ENCODE data around the gene KCNMB2. TPM values are rescaled to one million over a fixed set of nuclear protein-coding genes. Genes with fewer than 3 reads are reported as not detected.
A peak's percentile ranks its signal among the peaks of the same experiment; 100 is the strongest.

The KCNMB2 gene
- polyA plus RNA-seq, 1 donor (not counting 4 experiments of a cell fraction or from before 2014, with no cell fraction given): not detected

DNA sequence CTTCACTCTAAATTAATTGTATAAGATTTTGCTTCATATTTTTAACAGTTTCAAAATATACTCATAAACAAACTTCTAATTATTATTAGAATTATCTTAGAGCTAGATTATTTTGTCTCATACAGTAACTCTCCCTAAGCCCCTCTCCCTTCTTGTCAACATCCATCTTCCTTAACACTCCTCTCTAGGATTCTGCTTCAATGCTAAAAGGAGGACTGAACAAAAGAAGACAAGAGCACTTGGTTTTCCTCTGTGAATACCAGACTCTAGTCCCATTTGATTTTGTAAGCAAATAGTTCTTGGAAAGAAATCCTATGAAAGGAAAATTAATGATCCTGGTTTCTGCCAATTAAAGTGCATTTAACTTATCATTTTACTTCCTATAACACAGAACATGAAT is 91.8 kb downstream of the KCNMB2 start:
- Histone ChIP-seq H3K4me3 (ENCODE audit: control insufficient read depth in 2 of 3, extremely low read depth in 1 of 3, insufficient read depth in 2 of 3, low read depth in 1 of 3, low read length in 3 of 3) (no peak overlapping the region), H3K9me3 (ENCODE audit: control insufficient read depth, low read depth, low read length) (no peaks in the 10 kb centered on the region), H3K9me1 (ENCODE audit: control insufficient read depth, extremely low read depth, insufficient read depth, low read length) (no peaks in the 10 kb centered on the region), H3K79me2 (ENCODE audit: control insufficient read depth, insufficient read depth, low read length) (no peaks in the 10 kb centered on the region), H2AFZ (ENCODE audit: control insufficient read depth, low read length) (no peak overlapping the region), H3K4me1 (ENCODE audit: control insufficient read depth, extremely low read depth, insufficient read depth, low read length) (no peaks in the 10 kb centered on the region), H3K27ac (ENCODE audit: control insufficient read depth, insufficient read depth, low read length) (no peak overlapping the region), H3K27me3 (ENCODE audit: control insufficient read depth, extremely low read depth, insufficient read depth, low read length) (no peaks in the 10 kb centered on the region), H3K4me2 (ENCODE audit: control insufficient read depth, extremely low read depth, insufficient read depth, low read depth, low read length) (no peak overlapping the region), H4K20me1 (ENCODE audit: control insufficient read depth, extremely low read depth, insufficient read depth, low read length) (no peaks in the 10 kb centered on the region), H3K36me3 (ENCODE audit: control insufficient read depth in 2 of 2, extremely low read depth in 1 of 2, insufficient read depth in 2 of 2, low read length in 2 of 2) (no peaks in the 10 kb centered on the region), H3K9ac (ENCODE audit: control insufficient read depth, extremely low read depth, insufficient read depth, low read length) (no peak overlapping the region)
- dilution Hi-C loops (cut with MboI; ENCODE audit: extremely low pct_ligation_motif_present, low sequenced_read_pairs): no loop called here
- FAIRE-seq: no peak
- DNase-seq (ENCODE audit: low read depth, low spot score): no peak
- no peak for TF ChIP-seq EZH2 (IDR thresholded peaks at IDR 0.05; ENCODE audit: low read length)
- TF ChIP-seq CTCF (optimal IDR thresholded peaks at IDR 0.05 in 1 of 3, IDR thresholded peaks at IDR 0.05 in 1 of 3, conservative IDR thresholded peaks at IDR 0.05 in 1 of 3; ENCODE audit: extremely low read depth in 1 of 3, insufficient read depth in 2 of 3, low read length in 3 of 3): no peak

DNA sequence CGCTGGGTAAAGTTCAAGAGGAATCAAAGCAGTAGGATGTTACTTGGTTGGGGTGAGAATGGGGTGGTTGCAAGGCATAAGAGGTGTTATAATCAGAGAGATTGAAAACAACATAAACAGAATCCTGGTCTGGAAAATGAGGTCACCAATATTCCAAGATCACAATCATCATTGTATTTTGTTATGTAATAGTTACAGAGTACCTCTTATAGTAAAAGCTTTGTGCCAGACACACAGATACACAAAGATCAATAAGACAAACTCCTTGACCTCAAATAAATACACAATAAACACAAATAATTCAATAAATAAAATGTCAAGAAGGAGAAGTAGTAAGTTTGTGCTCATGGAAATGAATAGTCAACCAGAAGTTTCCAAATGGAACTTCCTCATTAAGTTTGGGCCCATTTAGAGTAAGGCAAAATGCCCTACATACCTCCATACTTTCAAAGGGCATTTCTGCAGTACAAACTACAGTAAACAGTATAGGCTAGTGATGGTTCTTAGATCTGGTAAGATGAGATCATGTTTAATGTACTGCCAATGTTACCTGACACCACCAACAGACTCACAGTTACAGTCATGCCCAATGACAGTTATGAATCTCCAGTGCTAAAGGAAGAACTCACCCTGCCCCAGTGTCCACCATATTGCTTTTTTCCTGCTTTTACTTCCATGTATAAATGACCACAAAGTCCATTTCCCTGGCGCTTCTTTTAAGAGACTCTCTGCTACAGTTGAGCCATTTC is 93.4 kb downstream of the KCNMB2 start:
- Histone ChIP-seq H3K4me2 (ENCODE audit: control insufficient read depth, extremely low read depth, insufficient read depth, low read depth, low read length) (no peak overlapping the region), H3K9me3 (ENCODE audit: control insufficient read depth, low read depth, low read length) (no peaks in the 10 kb centered on the region), H3K9me1 (ENCODE audit: control insufficient read depth, extremely low read depth, insufficient read depth, low read length) (no peaks in the 10 kb centered on the region), H3K79me2 (ENCODE audit: control insufficient read depth, insufficient read depth, low read length) (no peaks in the 10 kb centered on the region), H2AFZ (ENCODE audit: control insufficient read depth, low read length) (no peak overlapping the region), H3K27me3 (ENCODE audit: control insufficient read depth, extremely low read depth, insufficient read depth, low read length) (no peaks in the 10 kb centered on the region), H4K20me1 (ENCODE audit: control insufficient read depth, extremely low read depth, insufficient read depth, low read length) (no peaks in the 10 kb centered on the region), H3K27ac (ENCODE audit: control insufficient read depth, insufficient read depth, low read length) (no peak overlapping the region), H3K9ac (ENCODE audit: control insufficient read depth, extremely low read depth, insufficient read depth, low read length) (no peak overlapping the region), H3K4me3 (ENCODE audit: control insufficient read depth in 2 of 3, extremely low read depth in 1 of 3, insufficient read depth in 2 of 3, low read depth in 1 of 3, low read length in 3 of 3) (no peak overlapping the region), H3K4me1 (ENCODE audit: control insufficient read depth, extremely low read depth, insufficient read depth, low read length) (no peaks in the 10 kb centered on the region), H3K36me3 (ENCODE audit: control insufficient read depth in 2 of 2, extremely low read depth in 1 of 2, insufficient read depth in 2 of 2, low read length in 2 of 2) (no peaks in the 10 kb centered on the region)
- FAIRE-seq (peak; percentile 9), DNase-seq (ENCODE audit: low read depth, low spot score) (no peak)
- TF ChIP-seq CTCF (optimal IDR thresholded peaks at IDR 0.05 in 1 of 3, IDR thresholded peaks at IDR 0.05 in 1 of 3, conservative IDR thresholded peaks at IDR 0.05 in 1 of 3; ENCODE audit: extremely low read depth in 1 of 3, insufficient read depth in 2 of 3, low read length in 3 of 3) (no peak), EZH2 (IDR thresholded peaks at IDR 0.05; ENCODE audit: low read length) (no peak)
- dilution Hi-C loops (cut with MboI; ENCODE audit: extremely low pct_ligation_motif_present, low sequenced_read_pairs): no loop called here

Data from keratinocyte (primary cell).